Iris pigment epithelial cell (primary cell): ENCODE data around the gene IFNA21.
"Not testable (repeated sequence)": the region's sequence is repeated elsewhere in the genome, so short reads cannot be mapped to it uniquely, and the experiment has no call there.

Experiments used
- DNase-seq: peaks from one replicate; pipeline ENCODE4 v3.0.0-alpha.2; 2011; ENCODE audit warnings: low read depth

IFNA21 gene

GRCh38 chr9:21166560-21166959 lies at the start of gene IFNA21:
Gene IFNA21, minus strand, starts transcription at chr9:21166660. Its CDS starts 48 bp downstream, at chr9:21166612.
- not testable (repeated sequence) for DNase-seq

- DNase-seq: peak; percentile 20
Measured at GRCh38 chr9:21213411-21214326, 47.2 kb upstream of the IFNA21 start.

- not testable (repeated sequence) for DNase-seq
Measured at GRCh38 chr9:21212160-21212559, 45.7 kb upstream of the IFNA21 start.

- DNase-seq: not testable (repeated sequence)
Measured at GRCh38 chr9:21210782-21211181, 44.3 kb upstream of the IFNA21 start.

- no peak for DNase-seq
Measured at GRCh38 chr9:21210311-21210710, 43.9 kb upstream of the IFNA21 start.

- DNase-seq: not testable (repeated sequence)
Measured at GRCh38 chr9:21207043-21207442, 40.6 kb upstream of the IFNA21 start, which contains the start of gene IFNA10. Gene IFNA10, minus strand, starts transcription at chr9:21207143. Its CDS starts 46 bp downstream, at chr9:21207097.

GRCh38 chr9:21205204-21205603 lies 38.7 kb upstream of the IFNA21 start:
- no peak for DNase-seq

- DNase-seq: not testable (repeated sequence)
Measured at GRCh38 chr9:21202105-21202504, 35.6 kb upstream of the IFNA21 start, which contains the start of gene IFNA7. Gene IFNA7, minus strand, starts transcription at chr9:21202205. Its CDS starts 40 bp downstream, at chr9:21202165.

- peak; percentile 9 for DNase-seq
Measured at GRCh38 chr9:21194867-21195776, 28.7 kb upstream of the IFNA21 start.

GRCh38 chr9:21187487-21187886 lies 21.0 kb upstream of the IFNA21 start, which contains the start of gene IFNA4:
Gene IFNA4, minus strand, starts transcription at chr9:21187587. Its CDS starts 56 bp downstream, at chr9:21187531.
- DNase-seq: not testable (repeated sequence)

- DNase-seq: peak; percentile 8
Measured at GRCh38 chr9:21182810-21183736, 16.6 kb upstream of the IFNA21 start.

GRCh38 chr9:21174671-21175070 lies 8.2 kb upstream of the IFNA21 start:
- peak; percentile 31 for DNase-seq

- DNase-seq: no peak
Measured at GRCh38 chr9:21172156-21172555, 5.7 kb upstream of the IFNA21 start.

GRCh38 chr9:21171351-21171750 lies 4.9 kb upstream of the IFNA21 start:
- no peak for DNase-seq

GRCh38 chr9:21165516-21165915 lies 944 bp downstream of the IFNA21 start:
- DNase-seq: no peak

- DNase-seq: peak; percentile 77
Measured at GRCh38 chr9:21160178-21160577, 6.3 kb downstream of the IFNA21 start.

GRCh38 chr9:21155501-21155900 lies 11.0 kb downstream of the IFNA21 start:
- DNase-seq: peak; percentile 28

GRCh38 chr9:21154018-21154608 lies 12.3 kb downstream of the IFNA21 start:
- DNase-seq: peak; percentile 34

- DNase-seq: peak; percentile 37
Measured at GRCh38 chr9:21153336-21154017, 13.0 kb downstream of the IFNA21 start.

- no peak for DNase-seq
Measured at GRCh38 chr9:21144603-21145002, 21.9 kb downstream of the IFNA21 start.
